Right lobe of liver (tissue), 6 donors: ENCODE data around the gene MACROH2A1. TPM values are rescaled to one million over a fixed set of nuclear protein-coding genes. Genes with fewer than 3 reads are reported as not detected.

Experiments
- ATAC-seq, 4 donors: fragments of 200-7000 bp; cut with Tn5 transposase; one replicate each; pipeline ENCODE4 v1.9.1; 2020; ENCODE audit warnings: mild to moderate bottlenecking in 4 of 4, moderate library complexity in 4 of 4
- DNase-seq, 3 donors: peaks; one replicate each; pipeline ENCODE4 v3.0.0-alpha.2; 2020
- H3K27ac ChIP-seq, 3 donors: fragments of 200-600 bp; one replicate each; pipeline ENCODE4 v1.8.0; 2022
- H3K27me3 ChIP-seq, 2 donors: fragments of 200-600 bp; one replicate each; pipeline ENCODE4 v1.8.0; 2022
- H3K36me3 ChIP-seq, 4 donors: fragments of 200-600 bp; sonication (generic) in 1 of 4; one replicate each; pipeline versions ENCODE4 v1.5.1 to v1.8.0; 2017 to 2022; ENCODE audit warnings: control low read depth in 1 of 4
- H3K4me1 ChIP-seq, 4 donors: fragments of 200-600 bp; sonication (generic) in 1 of 4; one replicate each; pipeline versions ENCODE4 v1.5.1 to v1.8.0; 2017 to 2022; ENCODE audit warnings: control low read depth in 1 of 4
- H3K4me3 ChIP-seq, 3 donors: fragments of 200-600 bp; one replicate each; pipeline ENCODE4 v1.8.0; 2022
- H3K9me3 ChIP-seq, 4 donors: fragments of 200-600 bp; sonication (generic) in 1 of 4; one replicate each; pipeline versions ENCODE4 v1.5.1 to v1.8.0; 2017 to 2022; ENCODE audit warnings: control low read depth in 1 of 4
- POLR2A ChIP-seq: fragments of 450-650 bp; IDR thresholded peaks from one replicate; pipeline ENCODE4 v1.6.1; 2017; ENCODE audit warnings: antibody characterized with exemption, mild to moderate bottlenecking
- WGBS: methylation state at CpG from one replicate; pipeline ENCODE4 v1.1.6; 2018; ENCODE audit warnings: low coverage, low lambda C conversion rate; ENCODE audit not compliant: insufficient coverage; ENCODE audit errors: missing lambda C conversion rate; 5-methylcytosine and 5-hydroxymethylcytosine counted together
- intact Hi-C, 2 donors: fragments of 100-400 bp; cut with DNase I; formaldehyde crosslinking; loops; one replicate each; pipeline versions ENCODE4 v1.11.2 to v1.14.1; 2022
- total RNA-seq, 6 experiments: library from RNA; depleted of rRNA in 2 of 6; stranded (reverse); fragments of >200 nt in 2 of 6; fragmentation: NEBNext Ultra II Directional in 3 of 6; extraction: Animal tissue kit (Norgen Biotek cat#: 25700) in 3 of 6; gene quantifications; one replicate each; pipeline versions ENCODE4 v1.1.0 to v1.2.4, GENCODE V29; 2016 to 2023
- TF ChIP-seq, protein P1 (sequence below), 4 donors: fragments of 200-600 bp in 3 of 4; fragments of 450-650 bp in 1 of 4; IDR thresholded peaks; one replicate each; pipeline versions ENCODE4 v1.5.1 to v1.8.0; 2016 to 2022; ENCODE audit warnings: antibody characterized with exemption in 4 of 4, mild to moderate bottlenecking in 2 of 4
- donor health status: DM: no; HTN: yes; CAD: no.
- donor health status: DM: no; HTN: no; CAD: no.
- donor health status: DM: no; HTN: no; CAD: no.
- donor health status: DM: no; HTN: yes; CAD: no.
- donor health status: DM: no; HTN: yes; CAD: no.

Gene MACROH2A1
- total RNA-seq, 6 experiments from 2014 or later: 40.0 to 113 (median 51.6) TPM

GRCh38 chr5:135440916-135441315 lies 41.9 kb upstream of the MACROH2A1 start:
- H3K27ac ChIP-seq: no peak overlapping the region
- no peak overlapping the region for H3K4me3 ChIP-seq
- DNase-seq: no peak
- intact Hi-C loops: no loop called here
- no peaks in the 10 kb centered on the region for H3K27me3 ChIP-seq
- ATAC-seq: no peak
- no peaks in the 10 kb centered on the region for H3K4me1 ChIP-seq
- TF ChIP-seq, protein P1, sequence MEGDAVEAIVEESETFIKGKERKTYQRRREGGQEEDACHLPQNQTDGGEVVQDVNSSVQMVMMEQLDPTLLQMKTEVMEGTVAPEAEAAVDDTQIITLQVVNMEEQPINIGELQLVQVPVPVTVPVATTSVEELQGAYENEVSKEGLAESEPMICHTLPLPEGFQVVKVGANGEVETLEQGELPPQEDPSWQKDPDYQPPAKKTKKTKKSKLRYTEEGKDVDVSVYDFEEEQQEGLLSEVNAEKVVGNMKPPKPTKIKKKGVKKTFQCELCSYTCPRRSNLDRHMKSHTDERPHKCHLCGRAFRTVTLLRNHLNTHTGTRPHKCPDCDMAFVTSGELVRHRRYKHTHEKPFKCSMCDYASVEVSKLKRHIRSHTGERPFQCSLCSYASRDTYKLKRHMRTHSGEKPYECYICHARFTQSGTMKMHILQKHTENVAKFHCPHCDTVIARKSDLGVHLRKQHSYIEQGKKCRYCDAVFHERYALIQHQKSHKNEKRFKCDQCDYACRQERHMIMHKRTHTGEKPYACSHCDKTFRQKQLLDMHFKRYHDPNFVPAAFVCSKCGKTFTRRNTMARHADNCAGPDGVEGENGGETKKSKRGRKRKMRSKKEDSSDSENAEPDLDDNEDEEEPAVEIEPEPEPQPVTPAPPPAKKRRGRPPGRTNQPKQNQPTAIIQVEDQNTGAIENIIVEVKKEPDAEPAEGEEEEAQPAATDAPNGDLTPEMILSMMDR (IDR thresholded peaks at IDR 0.05): no peak
- no peak for TF ChIP-seq POLR2A
- 50% methylated on average over 6 of the region's 6 CpGs for WGBS
- no peaks in the 10 kb centered on the region for H3K9me3 ChIP-seq
- H3K36me3 ChIP-seq: no peaks in the 10 kb centered on the region

DNA sequence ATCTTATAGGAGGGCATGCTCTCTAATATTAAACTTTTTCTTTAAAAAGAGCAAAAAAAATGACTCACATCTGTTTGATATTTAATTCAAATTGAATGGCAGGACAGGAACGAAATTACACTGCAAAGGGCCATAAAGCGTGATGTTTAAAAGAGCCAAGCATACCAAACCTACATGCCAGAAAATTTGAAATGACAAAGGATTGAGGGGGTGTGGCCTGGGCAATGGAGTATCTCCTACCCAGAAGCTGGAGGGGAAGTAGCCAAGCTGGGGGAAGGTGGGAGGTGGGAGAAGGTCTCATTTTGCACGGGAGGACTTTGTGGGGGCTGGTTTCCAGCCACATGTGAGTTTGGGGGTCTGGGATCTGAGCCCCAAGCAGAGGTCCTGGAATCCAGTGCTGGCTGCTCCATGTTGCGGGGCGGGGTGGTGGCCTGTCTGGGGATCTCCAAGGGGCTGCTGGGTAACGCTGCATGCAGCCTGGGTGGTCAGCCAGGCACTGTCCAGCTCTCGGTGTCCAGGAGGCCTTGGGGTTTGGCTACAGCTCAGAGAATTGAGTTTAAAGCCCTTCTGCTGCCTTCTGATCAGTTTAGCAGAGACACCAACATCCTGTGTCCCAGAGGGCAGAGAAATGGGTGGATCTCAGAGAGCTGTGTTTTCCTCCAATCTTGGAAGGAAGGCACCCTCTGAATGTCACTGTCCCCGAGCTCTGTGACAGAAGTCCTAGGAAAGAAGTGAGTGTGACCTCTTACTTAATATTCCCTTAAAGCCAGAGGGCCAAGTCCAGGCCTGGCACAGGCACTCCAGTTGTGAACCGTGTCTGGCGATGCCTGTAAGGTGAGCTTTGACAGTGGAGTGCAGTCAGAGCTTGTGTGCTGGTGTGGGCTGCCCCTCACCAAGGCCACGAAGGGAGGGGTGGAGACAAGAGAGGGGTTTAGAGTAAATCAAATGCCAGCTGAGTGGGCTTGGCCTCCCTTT lies 40.5 kb upstream of the MACROH2A1 start:
- H3K4me1 ChIP-seq: no peaks in the 10 kb centered on the region
- WGBS: 54% methylated on average over 6 of the region's 11 CpGs

DNA sequence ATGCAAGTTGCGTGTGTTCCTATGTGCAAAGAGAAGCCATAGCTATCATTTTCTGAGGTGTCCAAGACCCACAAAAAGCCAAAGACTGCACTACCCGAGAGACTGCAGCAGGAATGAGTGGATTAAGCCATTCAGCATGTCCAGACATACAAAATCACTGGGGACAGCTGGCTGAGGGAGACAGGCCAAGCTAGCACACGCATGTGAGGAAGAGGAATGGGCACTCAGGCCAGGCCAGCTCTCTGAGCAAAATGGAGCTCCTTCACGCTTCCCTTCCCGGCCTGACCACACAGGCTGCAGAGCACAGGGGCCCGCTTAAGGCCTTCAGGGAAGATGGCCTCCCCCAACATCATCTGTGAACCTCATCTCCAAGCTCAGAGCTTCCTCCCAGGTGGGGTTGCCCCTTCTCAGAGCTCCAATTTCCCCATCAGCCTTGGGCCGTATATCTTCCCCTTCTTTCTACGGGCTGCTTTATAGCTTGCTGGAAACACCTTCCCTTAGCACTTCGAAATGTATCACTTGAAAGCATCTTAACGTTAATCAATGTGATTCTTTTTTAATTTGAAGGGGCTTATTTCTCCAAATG lies 39.7 kb upstream of the MACROH2A1 start:
- Histone ChIP-seq H3K36me3 (no peaks in the 10 kb centered on the region), H3K4me3 (no peak overlapping the region), H3K9me3 (no peaks in the 10 kb centered on the region), H3K27me3 (no peaks in the 10 kb centered on the region), H3K27ac (no peak overlapping the region), H3K4me1 (no peaks in the 10 kb centered on the region)
- TF ChIP-seq POLR2A: no peak
- TF ChIP-seq, protein P1 (IDR thresholded peaks at IDR 0.05): no peak
- intact Hi-C loops: no loop called here
- WGBS: 70% methylated on average over 8 of the region's 10 CpGs
- DNase-seq (peak in 1 of 3 donors; percentile 17), ATAC-seq (no peak)

More for the DNA sequence above, 40.5 kb upstream of the MACROH2A1 start:
- intact Hi-C loops: no loop called here
- DNase-seq: peak in 1 of 3 donors; percentile 29
- no peak for ATAC-seq
- TF ChIP-seq, protein P1 (IDR thresholded peaks at IDR 0.05): no peak
- no peak for TF ChIP-seq POLR2A
- Histone ChIP-seq H3K9me3 (no peaks in the 10 kb centered on the region), H3K27ac (no peak overlapping the region), H3K36me3 (no peaks in the 10 kb centered on the region), H3K4me3 (no peak overlapping the region), H3K27me3 (no peaks in the 10 kb centered on the region)

GRCh38 chr5:135437796-135438560 lies 38.9 kb upstream of the MACROH2A1 start:
- TF ChIP-seq POLR2A: no peak
- TF ChIP-seq, protein P1 (IDR thresholded peaks at IDR 0.05): no peak
- Histone ChIP-seq H3K4me1 (no peaks in the 10 kb centered on the region), H3K27ac (no peak overlapping the region), H3K4me3 (no peak overlapping the region), H3K36me3 (no peaks in the 10 kb centered on the region), H3K27me3 (no peaks in the 10 kb centered on the region), H3K9me3 (no peaks in the 10 kb centered on the region)
- WGBS: 42% methylated on average over 6 of the region's 13 CpGs
- DNase-seq (peak in 1 of 3 donors; percentile 45), ATAC-seq (peak in 2 of 4 donors; percentile 20 to 37)
- intact Hi-C loops: no loop called here
